Fibroblast of skin of left biceps (primary cell): ENCODE data around the gene POFUT2.
"Not testable (repeated sequence)": the region's sequence is repeated elsewhere in the genome, so short reads cannot be mapped to it uniquely, and the experiment has no call there.

Experiments
- DNase-seq, 2 experiments: peaks; one replicate each; pipeline ENCODE4 v3.0.0-alpha.2; 2013; ENCODE audit warnings: low read depth in 2 of 2

Gene POFUT2

DNA sequence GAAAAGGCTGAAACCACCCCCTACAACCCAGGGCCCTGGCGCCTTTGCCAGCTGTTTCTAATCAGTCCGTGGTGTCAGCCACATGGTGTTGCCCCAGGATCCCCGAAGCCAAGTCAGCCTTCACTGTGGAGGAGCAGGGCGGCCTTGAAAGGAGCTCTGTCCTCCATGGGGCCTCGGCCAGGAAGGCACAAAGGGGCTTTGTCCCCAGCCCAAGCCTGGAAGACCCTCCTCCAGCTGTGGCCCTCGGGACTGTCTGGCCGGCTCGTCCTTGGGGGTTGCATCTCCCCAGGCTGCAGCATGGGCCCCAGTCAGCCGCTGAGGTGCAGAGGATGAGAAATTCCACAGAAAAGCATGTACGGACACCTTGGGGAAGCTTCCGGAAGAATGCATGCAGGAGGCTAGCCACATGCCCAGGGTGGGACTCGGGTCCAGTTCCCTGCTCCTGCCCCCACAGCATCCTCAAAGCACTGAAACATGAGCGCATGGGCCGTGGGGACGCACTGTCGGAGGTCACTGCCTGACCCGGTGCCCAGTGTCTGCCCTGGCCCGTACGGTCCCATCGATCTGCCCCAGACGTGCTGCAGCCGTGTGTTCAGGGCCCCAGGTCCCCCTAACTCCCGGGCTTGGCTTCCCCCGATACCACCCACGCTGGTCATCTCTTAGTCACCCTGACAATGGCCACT is 38.6 kb upstream of the POFUT2 start:
- DNase-seq: peak in 1 of 2 experiments; percentile 50

DNA sequence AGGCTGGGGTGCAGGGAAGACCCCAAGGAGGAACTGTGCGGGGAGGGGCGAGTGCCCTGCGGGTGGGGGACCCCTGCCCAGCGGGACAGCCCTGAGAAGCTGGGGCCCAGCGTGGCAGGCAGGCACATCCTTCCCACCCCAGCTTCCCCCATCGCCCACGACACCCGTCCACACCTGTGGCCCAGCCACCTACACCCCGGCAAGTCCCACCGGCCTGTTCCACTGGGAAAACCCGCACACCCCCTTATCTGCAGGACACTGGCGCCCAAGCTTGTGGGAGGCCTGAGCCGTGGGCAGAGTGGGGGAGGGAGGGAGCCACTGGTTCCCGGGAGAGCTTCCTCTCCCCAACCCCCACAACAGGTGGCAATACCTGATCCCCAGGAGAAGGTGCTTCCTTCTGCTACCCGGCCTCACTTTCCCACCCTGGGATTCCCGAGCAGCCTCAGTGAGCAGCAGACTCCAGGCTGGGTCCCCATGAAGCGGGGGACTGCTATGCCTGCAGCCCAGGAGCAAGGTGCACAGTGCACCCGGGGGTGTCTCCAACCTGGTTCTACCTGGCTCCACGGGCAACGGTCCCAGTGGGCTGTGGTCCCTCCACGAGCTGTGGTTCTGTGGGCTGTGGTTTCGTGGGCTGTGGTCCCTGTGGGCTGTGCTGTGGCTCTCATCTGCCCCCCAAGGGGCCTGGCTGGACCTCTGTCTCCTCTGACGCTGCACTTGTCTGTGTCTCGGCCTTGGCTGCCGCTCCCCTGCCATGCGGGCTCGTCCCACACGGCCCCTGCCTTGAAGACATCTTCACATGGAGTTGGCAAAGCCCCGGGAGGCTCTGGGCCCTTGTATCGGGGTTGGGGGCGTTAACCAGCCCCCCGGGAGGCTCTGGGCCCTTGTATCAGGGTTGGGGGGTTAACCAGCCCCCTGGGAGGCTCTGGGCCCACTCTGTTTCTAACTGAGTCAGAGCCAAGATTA is 37.8 kb upstream of the POFUT2 start:
- DNase-seq: no peak

DNA sequence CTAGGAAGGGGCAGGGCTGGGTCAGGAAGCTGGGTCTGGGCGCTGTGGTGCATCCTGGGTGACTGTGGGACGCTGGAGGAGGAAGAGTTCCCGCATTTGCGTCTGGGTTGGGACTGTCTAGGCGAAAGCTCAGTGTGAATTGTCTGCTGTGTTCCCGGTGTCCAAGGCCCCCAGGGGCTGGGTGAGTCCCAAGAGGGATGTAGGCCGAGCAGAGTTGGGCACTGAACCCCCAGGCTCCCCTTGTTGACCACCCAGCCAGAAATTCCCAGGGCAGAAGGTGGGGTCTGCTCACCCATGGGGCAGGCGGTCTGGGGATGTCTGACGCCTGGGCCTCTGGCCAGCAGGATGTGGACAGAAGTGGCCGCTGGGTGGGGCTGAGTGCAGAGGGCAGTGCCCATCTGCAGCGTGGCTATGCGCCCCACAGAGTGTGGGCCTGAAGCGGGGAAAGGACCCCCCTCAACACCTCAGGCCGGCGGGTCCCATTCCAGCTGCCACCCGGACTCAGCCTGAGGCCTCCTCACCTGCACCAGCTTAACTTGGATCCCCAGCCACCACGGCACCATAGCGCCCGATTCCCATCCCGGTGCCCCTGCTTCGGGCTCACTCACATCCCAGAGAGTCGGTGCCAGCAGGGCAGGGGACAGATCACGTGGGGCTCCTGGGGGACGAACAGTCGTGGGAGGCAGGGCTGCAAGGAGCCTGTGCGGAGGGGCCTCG is 37.0 kb upstream of the POFUT2 start:
- DNase-seq: no peak

DNA sequence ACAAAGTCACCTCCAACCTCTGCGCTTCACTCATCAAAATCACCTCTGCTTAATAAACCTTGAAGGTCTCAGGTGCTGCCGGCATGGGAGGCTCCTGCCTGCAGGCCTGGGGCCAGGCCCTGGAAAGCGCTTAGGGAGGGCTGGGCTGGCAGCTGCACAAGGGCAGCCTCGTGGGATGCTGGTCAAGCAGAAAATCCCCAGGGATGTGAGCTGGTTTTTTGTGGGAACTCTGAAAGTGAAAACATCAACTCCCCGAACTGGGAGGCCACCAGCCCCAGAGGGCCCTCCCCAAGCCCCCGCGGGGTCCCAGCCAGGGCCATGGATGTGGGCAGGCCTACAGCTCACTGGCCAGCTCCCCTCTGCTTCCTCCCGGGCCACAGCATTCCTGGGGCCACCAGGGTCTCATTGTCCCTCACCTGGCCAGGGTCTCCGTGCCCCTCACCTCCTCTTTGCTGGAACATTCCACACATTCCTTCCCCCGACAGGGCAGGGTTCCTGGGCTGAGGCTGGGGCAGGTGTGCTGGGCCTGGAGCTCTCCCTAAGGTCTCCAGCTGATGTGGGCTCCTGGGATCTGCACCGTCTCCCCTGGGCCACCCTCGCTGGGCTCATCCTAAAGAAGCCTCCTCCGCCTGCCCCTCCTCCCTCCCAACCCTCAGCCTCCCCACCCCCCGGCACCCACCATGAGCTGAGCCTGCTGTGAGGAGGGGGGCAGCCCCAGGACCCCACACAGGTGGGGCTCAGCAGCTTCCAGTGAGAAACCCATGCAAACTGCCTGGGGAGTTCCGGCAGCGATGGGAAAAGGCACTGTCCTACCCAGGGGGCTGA is 36.0 kb upstream of the POFUT2 start:
- no peak for DNase-seq

DNA sequence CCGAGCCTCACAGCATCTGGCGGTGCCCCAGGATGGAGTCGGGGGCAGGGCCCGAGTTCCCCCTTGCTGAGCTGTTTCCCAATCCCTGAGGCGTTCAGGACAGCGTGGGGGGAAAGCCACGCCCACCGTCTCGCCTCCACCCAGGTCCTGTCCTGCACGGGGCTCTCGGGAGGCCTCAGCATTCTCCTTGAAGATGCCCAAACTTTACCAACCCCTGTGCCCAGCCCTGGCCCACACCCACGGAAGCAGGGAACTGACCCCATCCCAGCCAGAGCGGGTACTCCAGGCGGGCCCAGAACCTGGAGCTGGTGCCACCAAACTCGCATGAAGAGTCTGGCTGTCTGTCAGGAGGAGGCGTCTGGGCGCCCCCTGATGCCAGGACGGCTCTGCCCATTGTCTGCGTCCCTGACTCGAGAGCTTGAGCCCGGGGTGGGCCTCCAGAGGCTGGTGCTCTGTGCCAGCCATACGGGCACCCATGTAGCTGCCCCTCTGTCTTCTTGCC is 35.3 kb upstream of the POFUT2 start:
- no peak for DNase-seq

DNA sequence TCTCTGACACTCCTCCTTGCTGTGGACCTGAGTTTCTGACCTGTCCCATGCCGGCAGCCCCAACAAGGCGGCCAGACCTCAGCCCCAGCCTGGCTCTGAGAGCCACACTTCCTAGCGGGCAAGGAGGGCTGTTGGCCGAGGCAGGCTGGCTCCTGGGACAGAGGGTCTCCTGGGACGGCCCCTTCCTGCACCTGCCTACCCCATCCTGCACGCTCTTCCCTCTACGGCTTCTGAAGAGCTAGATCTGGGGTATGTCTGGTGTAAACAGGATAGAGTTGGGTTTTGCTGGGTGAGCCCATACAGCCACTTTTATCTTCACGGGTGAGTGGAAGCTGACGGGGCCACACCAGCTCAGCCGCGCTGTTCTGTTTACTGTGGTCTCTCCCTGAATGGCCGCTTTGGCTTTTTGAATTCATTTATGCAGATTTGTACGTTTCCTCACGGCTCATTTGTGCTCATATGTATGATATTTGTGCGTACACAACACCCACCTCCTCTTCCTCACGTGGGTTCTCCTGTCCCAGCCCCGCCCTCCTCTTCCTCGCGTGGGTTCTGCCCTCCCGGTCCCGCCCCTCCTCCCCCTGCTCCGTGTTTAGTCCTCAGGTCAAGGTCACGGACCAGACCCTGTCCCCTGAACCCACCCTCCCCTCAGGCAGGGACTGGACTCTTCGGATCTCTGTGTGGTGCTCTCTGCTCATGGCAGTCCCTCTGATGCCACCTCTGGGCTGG is 34.7 kb upstream of the POFUT2 start:
- no peak for DNase-seq

DNA sequence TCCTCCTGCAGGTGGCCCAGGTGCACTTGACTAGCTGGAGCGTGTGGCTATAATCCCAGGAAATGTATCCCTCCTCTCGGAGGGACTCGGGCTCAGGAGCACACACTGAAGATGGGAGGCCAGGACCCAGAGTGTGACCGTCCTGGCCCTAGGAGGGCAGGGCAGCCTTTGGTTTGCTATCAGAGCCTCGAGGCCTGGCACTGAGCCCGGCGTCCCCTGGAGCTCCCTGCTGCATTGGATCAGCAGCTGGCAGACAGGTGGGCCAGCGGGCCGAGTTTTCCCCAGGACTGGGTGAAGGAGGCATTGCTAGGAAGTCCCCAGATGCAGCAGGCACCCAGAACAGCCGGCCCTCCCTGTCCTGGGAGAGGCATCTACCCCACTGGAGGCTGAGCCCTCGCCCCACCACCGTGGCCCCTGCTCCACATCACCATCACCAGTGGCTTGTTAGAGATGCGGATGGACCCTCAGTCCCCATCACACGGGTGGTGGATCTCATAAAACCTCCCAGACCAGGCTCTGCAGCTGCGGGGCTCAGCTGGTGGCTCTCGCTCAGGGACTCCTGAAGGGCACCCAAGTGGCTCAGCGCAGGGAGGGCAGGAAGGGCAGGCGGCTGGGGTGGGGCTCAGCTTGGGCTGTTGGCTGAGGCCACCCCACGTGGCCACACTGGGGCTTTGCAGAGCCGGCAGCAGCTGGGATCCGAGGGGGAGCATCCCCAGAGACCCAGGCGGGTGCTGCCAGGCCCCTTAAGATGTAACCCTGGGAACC is 32.7 kb upstream of the POFUT2 start:
- DNase-seq: no peak

DNA sequence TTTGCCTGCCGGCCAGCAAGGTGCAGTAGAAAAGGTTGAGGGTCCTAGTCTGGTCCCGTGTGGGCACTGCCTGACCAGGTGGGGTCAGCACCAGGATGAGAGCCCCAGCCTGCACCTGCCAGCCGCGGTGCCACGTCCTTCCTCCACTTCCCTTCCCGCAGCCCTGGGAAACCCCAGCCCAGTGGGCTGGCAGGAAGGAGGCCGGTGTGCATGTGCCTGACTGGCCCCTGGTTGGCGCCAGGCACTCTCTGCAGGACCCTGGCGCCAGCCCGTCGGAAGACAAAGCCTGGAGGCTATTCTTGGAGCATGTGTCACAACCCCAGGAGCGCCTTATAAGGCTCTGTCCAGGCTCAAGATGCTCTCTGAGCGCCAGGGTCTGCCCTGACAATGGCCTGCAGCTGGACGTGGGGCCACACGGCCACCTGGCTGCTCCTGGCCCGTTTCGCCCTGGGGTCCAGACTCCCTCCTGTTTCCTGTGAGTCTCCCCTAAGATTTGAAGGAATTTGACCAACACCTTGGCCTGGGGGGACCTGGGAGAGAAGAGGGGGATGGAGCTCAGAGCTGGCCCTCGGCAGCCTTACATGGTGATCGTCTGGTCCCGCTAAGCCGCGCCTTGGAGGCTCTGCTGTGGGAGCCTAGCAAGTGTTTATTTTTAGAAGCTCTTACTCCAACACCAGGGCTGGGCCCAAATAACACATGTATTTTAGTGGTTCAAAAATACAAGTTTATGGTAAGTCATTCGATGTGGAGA is 31.9 kb upstream of the POFUT2 start:
- no peak for DNase-seq

DNA sequence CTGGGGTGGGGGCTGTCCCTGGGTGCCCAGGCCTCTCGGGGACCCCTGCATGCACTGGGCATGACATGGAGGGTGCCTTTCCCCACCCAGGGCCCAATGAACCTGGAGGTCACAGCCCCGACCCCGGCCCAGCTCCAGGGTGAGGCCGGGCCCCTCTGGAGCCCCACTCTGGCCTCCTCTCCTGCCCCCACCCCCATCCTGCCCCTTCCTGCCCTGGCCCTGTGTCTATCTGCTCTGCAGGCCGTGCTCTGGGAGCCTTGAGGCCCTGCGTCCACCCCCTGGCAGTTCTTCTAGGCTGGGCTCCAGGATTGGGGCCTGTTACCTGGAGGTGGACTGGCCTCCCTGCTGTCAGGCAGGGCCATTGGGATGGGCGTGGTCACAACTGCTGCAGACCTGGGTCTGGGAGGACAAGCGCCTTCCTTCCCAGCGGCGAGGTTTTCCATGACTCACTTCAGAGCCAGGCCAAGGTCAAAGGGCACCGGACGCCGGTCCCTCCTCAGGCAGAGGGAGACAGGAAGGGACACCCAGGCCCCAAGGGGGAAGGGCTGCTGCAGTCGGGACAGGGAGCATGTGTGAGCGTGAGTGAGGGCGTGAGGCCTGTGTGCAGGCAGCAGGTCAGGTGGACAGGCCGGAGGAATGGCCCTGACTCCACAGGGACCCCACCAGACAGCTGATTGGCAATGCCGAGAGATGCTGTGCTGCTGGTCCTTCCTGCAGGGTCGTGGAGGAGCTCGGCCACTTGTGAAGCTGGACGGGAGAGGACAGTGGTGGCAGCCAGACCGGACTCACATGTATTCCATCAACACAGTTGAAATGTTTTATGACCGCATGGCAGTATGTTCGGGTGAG is 31.1 kb upstream of the POFUT2 start:
- DNase-seq: no peak

DNA sequence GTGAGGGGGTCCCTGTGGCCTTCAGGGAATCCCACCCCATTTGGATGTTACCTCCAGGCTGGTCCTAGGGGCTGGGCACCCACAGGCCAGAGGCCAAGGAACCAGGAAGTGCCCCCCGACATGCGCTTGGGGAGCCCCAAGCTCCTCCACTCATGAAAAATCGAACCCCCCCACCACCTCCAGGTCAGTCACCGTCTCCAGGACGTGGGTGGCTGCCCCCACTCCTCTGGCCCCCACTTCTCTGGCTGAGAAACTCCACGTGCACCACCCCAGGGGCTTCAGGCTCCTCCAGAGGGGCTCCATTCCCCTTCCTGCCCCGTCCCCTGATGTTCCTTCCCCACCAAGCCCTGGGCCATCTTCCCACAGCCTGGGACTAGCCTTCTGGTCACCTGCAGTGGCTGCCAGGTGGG is 30.5 kb upstream of the POFUT2 start:
- no peak for DNase-seq

DNA sequence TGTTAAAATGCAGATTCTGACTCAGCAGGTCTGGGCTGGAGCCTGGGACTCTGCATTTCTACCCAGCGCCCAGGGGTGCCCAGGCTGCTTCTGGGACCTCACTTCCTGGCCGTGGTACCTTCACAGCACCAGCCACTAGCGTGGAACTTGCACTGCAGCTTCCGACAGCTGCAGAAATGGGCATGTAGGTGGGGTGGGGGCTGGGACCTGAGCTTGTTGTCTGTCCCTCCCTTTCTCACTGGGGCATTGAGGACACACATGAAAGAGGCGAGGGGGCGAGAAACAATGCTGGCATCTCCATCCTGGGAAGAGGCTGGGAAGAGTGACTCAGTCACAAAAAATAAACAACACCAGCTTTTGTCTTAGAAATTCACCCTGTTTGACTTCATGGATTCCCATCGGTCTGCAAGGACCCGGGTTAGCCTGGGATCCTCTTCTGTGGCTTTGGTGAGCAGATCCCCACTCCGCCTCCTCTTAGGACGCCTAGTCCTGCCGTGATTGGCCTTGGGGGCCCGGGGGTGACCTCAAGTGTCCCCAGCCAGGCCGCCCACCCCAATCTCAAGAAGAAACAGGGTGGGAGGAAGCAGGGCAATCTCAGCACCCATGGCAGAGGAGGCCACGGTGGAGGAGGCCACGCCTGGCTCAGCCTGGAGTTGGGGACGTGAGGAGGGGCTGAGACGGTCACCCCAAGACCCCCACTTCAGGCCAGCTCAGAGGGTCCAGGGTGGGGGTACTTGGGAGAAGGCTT is 29.9 kb upstream of the POFUT2 start:
- DNase-seq: no peak

DNA sequence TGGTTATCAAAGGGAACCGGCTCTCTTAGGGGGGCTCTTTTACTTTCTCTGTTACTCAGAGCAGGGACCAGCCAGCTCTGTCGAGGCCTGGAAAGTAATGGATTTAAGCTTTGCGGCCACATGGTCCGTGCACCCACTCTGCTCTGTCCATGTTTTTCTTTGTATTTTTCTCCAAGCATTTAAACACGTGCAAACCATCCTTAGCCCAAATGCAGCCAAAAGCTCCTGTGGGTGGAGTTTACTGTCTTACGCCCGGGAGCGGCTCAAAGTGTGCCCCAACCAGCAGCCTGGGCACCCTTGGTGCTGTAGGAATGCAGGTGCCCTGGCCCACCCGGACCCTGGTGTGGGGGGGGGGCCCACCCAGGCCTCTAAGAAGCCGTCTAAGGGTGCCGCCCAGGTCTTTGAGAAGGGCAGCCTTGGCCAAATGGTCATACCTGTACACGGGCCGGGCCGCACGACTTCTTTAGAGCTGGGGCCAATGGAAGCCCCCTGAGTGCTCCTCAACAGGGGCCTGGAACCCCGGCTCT is 29.2 kb upstream of the POFUT2 start:
- no peak for DNase-seq

DNA sequence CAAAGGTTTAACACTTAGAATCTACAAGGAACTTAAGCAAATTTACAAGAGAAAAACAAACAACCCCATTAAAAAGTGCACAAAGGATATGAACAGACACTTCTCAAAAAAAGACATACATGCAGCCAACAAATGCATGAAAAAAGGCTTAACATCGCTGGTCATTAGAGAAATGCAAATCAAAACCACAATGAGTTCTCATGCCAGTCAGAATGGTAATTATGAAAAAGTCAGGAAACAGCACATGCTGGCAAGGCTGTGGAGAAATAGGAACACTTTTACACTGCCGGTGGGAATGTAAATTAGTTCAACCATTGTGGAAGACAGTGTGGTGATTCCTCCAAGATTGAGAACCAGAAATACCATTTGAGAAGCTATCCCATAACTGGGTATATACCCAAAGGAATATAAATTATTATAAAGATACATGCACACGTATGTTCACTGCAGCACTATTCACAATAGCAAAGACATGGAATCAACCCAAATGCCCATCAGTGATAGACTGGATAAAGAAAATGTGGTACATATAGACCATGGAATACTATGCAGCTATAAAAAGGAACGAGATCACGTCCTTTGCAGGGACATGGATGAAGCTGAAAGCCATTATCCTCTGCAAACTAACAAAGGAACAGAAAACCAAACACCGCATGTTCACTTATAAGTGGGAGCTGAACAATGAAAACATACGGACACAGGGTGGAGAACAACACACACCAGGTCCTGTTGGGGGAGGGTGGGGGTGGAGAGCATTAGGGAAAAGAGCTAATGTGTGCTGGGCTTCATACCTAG is 28.2 kb upstream of the POFUT2 start:
- DNase-seq: not testable (repeated sequence)

DNA sequence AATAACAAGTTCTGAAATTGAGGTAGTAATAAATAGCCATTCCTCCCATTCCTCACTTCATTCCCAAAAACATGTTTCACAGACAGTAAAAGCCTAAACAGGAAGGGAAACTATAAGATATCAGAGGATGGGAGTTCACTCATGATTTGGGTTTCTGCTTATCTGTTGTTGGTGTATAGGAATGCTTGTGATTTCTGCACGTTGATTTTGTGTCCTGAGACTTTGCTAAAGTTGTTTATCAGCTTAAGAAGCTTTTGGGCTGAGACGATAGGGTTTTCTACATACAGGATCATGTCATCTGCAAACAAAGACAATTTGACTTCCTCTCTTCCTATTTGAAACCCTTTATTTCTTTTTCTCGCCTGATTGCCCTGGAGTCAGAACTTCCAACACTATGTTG is 26.0 kb upstream of the POFUT2 start:
- DNase-seq: no peak

DNA sequence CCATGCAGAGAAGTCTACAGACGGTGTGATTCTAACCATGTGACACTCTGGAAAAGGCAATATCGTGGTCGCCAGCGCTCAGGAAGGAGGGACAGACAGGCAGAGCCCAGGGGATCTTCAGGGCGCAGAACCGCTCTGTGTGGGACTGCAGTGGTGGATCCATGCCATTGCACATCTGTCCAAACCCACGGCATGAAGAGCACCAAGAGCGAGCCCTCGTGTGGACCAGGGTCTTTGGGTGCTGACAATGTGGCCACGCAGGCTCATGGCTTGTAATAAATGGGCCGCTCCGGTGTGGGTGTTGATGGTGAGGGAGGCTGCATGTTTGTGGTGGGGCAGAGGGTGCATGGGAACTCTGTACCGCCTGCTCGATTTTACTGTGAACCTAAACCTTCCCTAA is 25.3 kb upstream of the POFUT2 start:
- DNase-seq: no peak

DNA sequence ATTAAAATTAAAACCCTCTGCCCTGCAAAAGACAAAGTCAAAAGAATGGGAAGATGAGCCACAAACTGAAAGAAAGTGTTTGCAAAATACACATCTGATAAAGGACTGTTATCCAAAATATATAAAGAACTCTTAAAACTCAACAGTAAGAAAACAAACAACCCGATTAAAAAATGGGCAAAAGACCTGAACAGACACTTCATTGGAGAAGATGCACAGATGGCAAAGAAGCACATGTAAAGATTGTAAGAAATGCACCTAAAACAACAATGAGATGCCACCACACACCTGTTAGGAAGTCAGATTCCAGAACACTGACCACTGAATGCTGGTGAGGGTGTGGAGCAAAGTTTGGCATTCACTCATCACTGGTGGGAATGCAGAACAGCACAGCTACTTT is 24.6 kb upstream of the POFUT2 start:
- no peak for DNase-seq
